Mesenchymal stem cell (in vitro differentiated cells and primary cell): ENCODE data around the gene STEAP1B.

Experiments
- DNase-seq: peaks from one replicate; pipeline ENCODE4 v3.0.0-alpha.2; 2013
- H2AFZ ChIP-seq: one replicate; pipeline ENCODE4 v1.6.1; 2013; ENCODE audit warnings: low read depth, mild to moderate bottlenecking, control low read depth, inconsistent platforms, low read length, moderate library complexity
- H2AK5ac ChIP-seq: 2 replicates; pipeline ENCODE4 v1.6.1; 2013; ENCODE audit warnings: low read length, moderate library complexity, mild to moderate bottlenecking, inconsistent platforms; ENCODE audit not compliant: severe bottlenecking
- H2BK120ac ChIP-seq: one replicate; pipeline ENCODE4 v1.6.1; 2013; ENCODE audit warnings: low read depth, mild to moderate bottlenecking, inconsistent platforms, low read length, moderate library complexity
- H2BK12ac ChIP-seq, 2 experiments: one replicate each; pipeline ENCODE4 v1.6.1; 2013; ENCODE audit warnings: inconsistent platforms in 2 of 2, low read length in 2 of 2, mild to moderate bottlenecking in 2 of 2, moderate library complexity in 2 of 2, control low read depth in 1 of 2
- H2BK15ac ChIP-seq: one replicate; pipeline ENCODE4 v1.6.1; 2013; ENCODE audit warnings: mild to moderate bottlenecking, low read depth, inconsistent platforms; ENCODE audit not compliant: poor library complexity, severe bottlenecking
- H2BK5ac ChIP-seq: 2 replicates; pipeline ENCODE4 v1.6.1; 2013; ENCODE audit warnings: low read depth, mild to moderate bottlenecking, low read length, control low read depth, inconsistent platforms; ENCODE audit not compliant: poor library complexity, severe bottlenecking
- H3K14ac ChIP-seq, 2 experiments: one replicate each; pipeline ENCODE4 v1.6.1; 2013; ENCODE audit warnings: inconsistent platforms in 2 of 2, low read length in 2 of 2, control low read depth in 1 of 2, mild to moderate bottlenecking in 1 of 2, moderate library complexity in 1 of 2
- H3K18ac ChIP-seq, 2 experiments: one replicate each; pipeline ENCODE4 v1.6.1; 2013; ENCODE audit warnings: inconsistent platforms in 2 of 2, low read length in 2 of 2, control low read depth in 1 of 2, low read depth in 1 of 2, mild to moderate bottlenecking in 1 of 2
- H3K23ac ChIP-seq, 2 experiments: one replicate each; pipeline ENCODE4 v1.6.1; 2013; ENCODE audit warnings: inconsistent platforms in 2 of 2, low read length in 2 of 2, mild to moderate bottlenecking in 2 of 2, moderate library complexity in 2 of 2, control low read depth in 1 of 2
- H3K27ac ChIP-seq: 2 replicates; pipeline ENCODE4 v1.5.1; 2013; ENCODE audit warnings: mild to moderate bottlenecking, moderate library complexity, low read length, control low read depth, inconsistent platforms; ENCODE audit not compliant: poor library complexity, severe bottlenecking
- H3K27me3 ChIP-seq, 2 experiments: 2 replicates each; pipeline versions ENCODE4 v1.6.1 to v1.7.0; 2013; ENCODE audit warnings: low read length in 2 of 2, mild to moderate bottlenecking in 2 of 2, moderate library complexity in 2 of 2, control low read depth in 1 of 2, inconsistent platforms in 1 of 2; ENCODE audit not compliant: control insufficient read depth in 1 of 2, insufficient read depth in 1 of 2
- H3K36me3 ChIP-seq, 2 experiments: 2 replicates each; pipeline versions ENCODE4 v1.6.1 to v1.7.0; 2013; ENCODE audit warnings: low read length in 2 of 2, control low read depth in 1 of 2, inconsistent platforms in 1 of 2, low read depth in 1 of 2, mild to moderate bottlenecking in 1 of 2; ENCODE audit not compliant: insufficient read depth in 2 of 2, control insufficient read depth in 1 of 2
- H3K4ac ChIP-seq, 2 experiments: one replicate each; pipeline ENCODE4 v1.6.1; 2013; ENCODE audit warnings: inconsistent platforms in 2 of 2, low read length in 2 of 2, mild to moderate bottlenecking in 2 of 2, moderate library complexity in 2 of 2, control low read depth in 1 of 2, low read depth in 1 of 2
- H3K4me1 ChIP-seq: 2 replicates; pipeline ENCODE4 v1.6.1; 2013; ENCODE audit warnings: low read depth, low read length, control low read depth; ENCODE audit not compliant: control insufficient read depth, insufficient read depth
- H3K4me2 ChIP-seq: 2 replicates; pipeline ENCODE4 v1.6.1; 2013; ENCODE audit warnings: low read length, mild to moderate bottlenecking, inconsistent platforms; ENCODE audit not compliant: poor library complexity, severe bottlenecking
- H3K4me3 ChIP-seq, 2 experiments: 2 replicates each; pipeline versions ENCODE4 v1.5.1 to v1.7.0; 2013; ENCODE audit warnings: low read length in 2 of 2, mild to moderate bottlenecking in 2 of 2, control low read depth in 1 of 2, low read depth in 1 of 2; ENCODE audit not compliant: insufficient read depth in 1 of 2
- H3K79me1 ChIP-seq: replicated peaks from 2 replicates; pipeline ENCODE4 v1.6.1; 2013; ENCODE audit warnings: mild to moderate bottlenecking, control low read depth, low read length, inconsistent platforms; ENCODE audit not compliant: poor library complexity, severe bottlenecking
- H3K9ac ChIP-seq: 2 replicates; pipeline ENCODE4 v1.7.0; 2013; ENCODE audit warnings: mild to moderate bottlenecking, low read length, moderate library complexity
- H3K9me3 ChIP-seq: 2 replicates; pipeline ENCODE4 v1.7.0; 2013; ENCODE audit warnings: mild to moderate bottlenecking, low read length; ENCODE audit not compliant: control insufficient read depth
- H4K8ac ChIP-seq: one replicate; pipeline ENCODE4 v1.6.1; 2013; ENCODE audit warnings: inconsistent platforms, mild to moderate bottlenecking, low read length, moderate library complexity
- H4K91ac ChIP-seq: one replicate; pipeline ENCODE4 v1.6.1; 2013; ENCODE audit warnings: mild to moderate bottlenecking, low read length, inconsistent platforms
- WGBS: methylation state at CpG from one replicate; pipeline ENCODE4 v1.1.7; 2013; ENCODE audit warnings: mixed read lengths; 5-methylcytosine and 5-hydroxymethylcytosine counted together

STEAP1B gene

GRCh38 chr7:22545529-22545928 is 45.5 kb upstream of the STEAP1B start:
- no peak overlapping the region for H3K14ac ChIP-seq
- H3K79me1 ChIP-seq: no peaks in the 10 kb centered on the region
- no peak overlapping the region for H3K18ac ChIP-seq
- H3K36me3 ChIP-seq: no peaks in the 10 kb centered on the region
- H2BK5ac ChIP-seq: no peak overlapping the region
- no peak overlapping the region for H2AK5ac ChIP-seq
- no peak for DNase-seq
- H3K4ac ChIP-seq: no peak overlapping the region
- peaks cover 28 to 53% of the 10 kb centered on the region in 2 experiments for H3K27me3 ChIP-seq
- no peak overlapping the region for H2BK12ac ChIP-seq
- H3K9ac ChIP-seq: no peak overlapping the region
- no peak overlapping the region for H3K4me2 ChIP-seq
- no peak overlapping the region for H4K91ac ChIP-seq
- no peak overlapping the region for H3K27ac ChIP-seq
- no peak overlapping the region for H2AFZ ChIP-seq
- H4K8ac ChIP-seq: no peak overlapping the region
- peaks cover 9% of the 10 kb centered on the region for H3K4me1 ChIP-seq
- no peaks in the 10 kb centered on the region for H3K9me3 ChIP-seq
- H3K23ac ChIP-seq: no peak overlapping the region
- H2BK15ac ChIP-seq: no peak overlapping the region
- H2BK120ac ChIP-seq: no peak overlapping the region
- no peak overlapping the region for H3K4me3 ChIP-seq
- WGBS: 84% methylated on average over 2 of the region's 2 CpGs

DNA sequence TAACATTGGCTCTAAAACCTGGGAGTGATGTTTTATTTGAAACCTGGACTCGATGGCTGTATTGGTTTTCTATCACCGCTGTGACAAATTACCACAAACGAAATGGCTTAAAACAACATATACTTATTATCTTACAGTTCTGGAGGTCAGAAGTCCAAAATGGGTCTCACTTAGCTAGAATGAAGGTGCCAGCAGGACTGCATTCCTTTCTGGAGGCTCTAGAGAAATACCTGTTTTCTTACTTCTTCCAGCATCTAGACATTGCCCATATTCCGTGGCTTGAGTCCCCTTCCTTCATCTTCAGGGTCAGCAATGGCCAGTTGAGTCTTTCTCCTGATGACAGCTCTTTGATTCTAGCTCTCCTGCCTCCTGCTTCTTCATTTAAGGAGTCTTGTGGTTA is 44.3 kb upstream of the STEAP1B start:
- Histone ChIP-seq H3K79me1 (no peaks in the 10 kb centered on the region), H3K4me3 (no peak overlapping the region), H2AK5ac (no peak overlapping the region), H2BK5ac (no peak overlapping the region), H3K23ac (no peak overlapping the region), H4K91ac (no peak overlapping the region), H2BK120ac (no peak overlapping the region), H3K27ac (no peak overlapping the region), H3K4me1 (no peaks in the 10 kb centered on the region), H2BK15ac (no peak overlapping the region), H3K9me3 (no peaks in the 10 kb centered on the region), H2AFZ (no peak overlapping the region), H3K9ac (no peak overlapping the region), H3K27me3 (peaks cover 19 to 40% of the 10 kb centered on the region in 2 experiments), H3K36me3 (no peaks in the 10 kb centered on the region), H3K18ac (no peak overlapping the region), H3K14ac (no peak overlapping the region), H4K8ac (no peak overlapping the region), H3K4me2 (no peak overlapping the region), H3K4ac (no peak overlapping the region), H2BK12ac (no peak overlapping the region)
- 90% methylated on average over 4 of the region's 4 CpGs for WGBS
- no peak for DNase-seq

GRCh38 chr7:22543169-22543568 is 43.2 kb upstream of the STEAP1B start:
- Histone ChIP-seq H3K4ac (no peak overlapping the region), H4K8ac (no peak overlapping the region), H2BK12ac (no peak overlapping the region), H3K23ac (no peak overlapping the region), H2AK5ac (no peak overlapping the region), H3K9me3 (no peaks in the 10 kb centered on the region), H4K91ac (no peak overlapping the region), H3K4me1 (no peaks in the 10 kb centered on the region), H3K27ac (no peak overlapping the region), H3K27me3 (peaks cover 19 to 34% of the 10 kb centered on the region in 2 experiments), H2BK120ac (no peak overlapping the region), H3K36me3 (no peaks in the 10 kb centered on the region), H2BK5ac (no peak overlapping the region), H3K4me2 (no peak overlapping the region), H3K4me3 (no peak overlapping the region), H3K18ac (no peak overlapping the region), H3K79me1 (no peaks in the 10 kb centered on the region), H2AFZ (no peak overlapping the region), H3K9ac (no peak overlapping the region), H3K14ac (no peak overlapping the region), H2BK15ac (no peak overlapping the region)
- DNase-seq: no peak
- 99% methylated on average over 5 of the region's 7 CpGs for whole genome bisulfite sequencing

GRCh38 chr7:22542669-22543068 is 42.7 kb upstream of the STEAP1B start:
- no peak overlapping the region for H3K4ac ChIP-seq
- no peaks in the 10 kb centered on the region for H3K36me3 ChIP-seq
- no peak overlapping the region for H2BK5ac ChIP-seq
- H2BK12ac ChIP-seq: no peak overlapping the region
- no peak overlapping the region for H2BK15ac ChIP-seq
- no peak overlapping the region for H3K23ac ChIP-seq
- no peak overlapping the region for H3K27ac ChIP-seq
- no peak overlapping the region for H2AFZ ChIP-seq
- H4K91ac ChIP-seq: no peak overlapping the region
- no peaks in the 10 kb centered on the region for H3K9me3 ChIP-seq
- no peak overlapping the region for H3K4me2 ChIP-seq
- H2AK5ac ChIP-seq: no peak overlapping the region
- WGBS: 85% methylated on average over 4 of the region's 5 CpGs
- H3K9ac ChIP-seq: no peak overlapping the region
- H2BK120ac ChIP-seq: no peak overlapping the region
- peaks cover 19 to 29% of the 10 kb centered on the region in 2 experiments for H3K27me3 ChIP-seq
- no peaks in the 10 kb centered on the region for H3K4me1 ChIP-seq
- DNase-seq: no peak
- no peaks in the 10 kb centered on the region for H3K79me1 ChIP-seq
- no peak overlapping the region for H3K14ac ChIP-seq
- H4K8ac ChIP-seq: no peak overlapping the region
- H3K4me3 ChIP-seq: no peak overlapping the region
- H3K18ac ChIP-seq: no peak overlapping the region
